Muscle of back (tissue), 13 donors: ENCODE results near the gene HDX. TPM values are rescaled to one million over a fixed set of nuclear protein-coding genes. Genes with fewer than 3 reads are reported as not detected.
"Not testable (repeated sequence)": the region's sequence is repeated elsewhere in the genome, so short reads cannot be mapped to it uniquely, and the experiment has no call there.

Experiments
- DNase-seq, 3 donors: peaks; one replicate each; pipeline versions ENCODE4 v3.0.0 to v3.0.0-alpha.2; 2013
- long read RNA-seq, 9 donors: transcript quantifications; one replicate each; lab custom pipeline, GENCODE V29; 2026
- polyA plus RNA-seq, 10 donors: library from polyadenylated mRNA; unstranded; fragments of 120-200 nt; gene quantifications; one replicate each; pipeline ENCODE4 v1.2.1, GENCODE V29; 2013; ENCODE audit not compliant: insufficient read length in 10 of 10

HDX gene
- 1 to 10 TPM; 2.7 to 5.8 (median 4.5) TPM for polyA plus RNA-seq
- long read RNA-seq, donor 1, result 0 reads
- long read RNA-seq, donor 2, result 0 reads
- long read RNA-seq, donor 3, result 0 reads
- long read RNA-seq, donor 4, result 0 reads
- long read RNA-seq, donor 5, full-length matches to known transcripts, result 3 of 3 reads
- long read RNA-seq, donor 5, partial matches to known transcripts, result 0 of 3 reads
- long read RNA-seq, donor 5, other reads (novel, unspliced or antisense), result 0 of 3 reads
- long read RNA-seq, donor 6, result 0 reads
- long read RNA-seq, donor 7, result 0 reads
- long read RNA-seq, donor 8, result 0 reads
- long read RNA-seq, donor 9, result 0 reads

GRCh38 chrX:84501798-84502628, at the start of gene HDX:
Gene HDX (minus strand): TSS chrX:84502453. CDS start chrX:84475397, 27,056 bp downstream.
- peak; percentile 84 to 95 (median 90) for DNase-seq

- DNase-seq, result not testable (repeated sequence)
These were observed 39.1 kb upstream of the HDX start for GRCh38 chrX:84541315-84541714.

- DNase-seq, result not testable (repeated sequence)
These were observed 35.4 kb upstream of the HDX start for GRCh38 chrX:84537627-84538026.

GRCh38 chrX:84488426-84488825, 13.8 kb downstream of the HDX start:
- DNase-seq, result no peak

- no peak for DNase-seq
These were observed 14.6 kb downstream of the HDX start for GRCh38 chrX:84487365-84488353.

GRCh38 chrX:84479086-84479485, 23.2 kb downstream of the HDX start:
- no peak for DNase-seq

- no peak for DNase-seq
These were observed 25.1 kb downstream of the HDX start for GRCh38 chrX:84477114-84477513.

- DNase-seq, result no peak
These were observed 26.7 kb downstream of the HDX start for GRCh38 chrX:84475596-84475995.

GRCh38 chrX:84475101-84475500, 27.2 kb downstream of the HDX start:
- DNase-seq, result no peak

GRCh38 chrX:84469226-84469625, 33.0 kb downstream of the HDX start:
- no peak for DNase-seq

GRCh38 chrX:84467898-84468297, 34.4 kb downstream of the HDX start:
- DNase-seq, result no peak

- DNase-seq, result peak in 2 of 3 donors; percentile 7 to 28
These were observed 48.7 kb downstream of the HDX start for GRCh38 chrX:84453351-84454246.

GRCh38 chrX:84441143-84441542, 61.1 kb downstream of the HDX start:
- DNase-seq, result no peak

- peak in 1 of 3 donors; percentile 2 for DNase-seq
These were observed 87.1 kb downstream of the HDX start for GRCh38 chrX:84415140-84415539.

- DNase-seq, result peak in 1 of 3 donors; percentile 25
These were observed 138.6 kb downstream of the HDX start for GRCh38 chrX:84363663-84364062.

- DNase-seq, result no peak
These were observed 139.2 kb downstream of the HDX start for GRCh38 chrX:84363051-84363450.

GRCh38 chrX:84362184-84362838, 139.9 kb downstream of the HDX start:
- peak in 1 of 3 donors; percentile 26 for DNase-seq

- DNase-seq, result no peak
These were observed 144.0 kb downstream of the HDX start for GRCh38 chrX:84358271-84358670.

- DNase-seq, result no peak
These were observed 145.0 kb downstream of the HDX start for GRCh38 chrX:84357296-84357695.

- DNase-seq, result no peak
These were observed 161.3 kb downstream of the HDX start for GRCh38 chrX:84340968-84341367.
